ENCODE measurements around the gene MARCHF2.

GRCh38 chr19:8421484-8422461, 8.7 kb downstream of the MARCHF2 start:
- TF ChIP-seq, protein P1, sequence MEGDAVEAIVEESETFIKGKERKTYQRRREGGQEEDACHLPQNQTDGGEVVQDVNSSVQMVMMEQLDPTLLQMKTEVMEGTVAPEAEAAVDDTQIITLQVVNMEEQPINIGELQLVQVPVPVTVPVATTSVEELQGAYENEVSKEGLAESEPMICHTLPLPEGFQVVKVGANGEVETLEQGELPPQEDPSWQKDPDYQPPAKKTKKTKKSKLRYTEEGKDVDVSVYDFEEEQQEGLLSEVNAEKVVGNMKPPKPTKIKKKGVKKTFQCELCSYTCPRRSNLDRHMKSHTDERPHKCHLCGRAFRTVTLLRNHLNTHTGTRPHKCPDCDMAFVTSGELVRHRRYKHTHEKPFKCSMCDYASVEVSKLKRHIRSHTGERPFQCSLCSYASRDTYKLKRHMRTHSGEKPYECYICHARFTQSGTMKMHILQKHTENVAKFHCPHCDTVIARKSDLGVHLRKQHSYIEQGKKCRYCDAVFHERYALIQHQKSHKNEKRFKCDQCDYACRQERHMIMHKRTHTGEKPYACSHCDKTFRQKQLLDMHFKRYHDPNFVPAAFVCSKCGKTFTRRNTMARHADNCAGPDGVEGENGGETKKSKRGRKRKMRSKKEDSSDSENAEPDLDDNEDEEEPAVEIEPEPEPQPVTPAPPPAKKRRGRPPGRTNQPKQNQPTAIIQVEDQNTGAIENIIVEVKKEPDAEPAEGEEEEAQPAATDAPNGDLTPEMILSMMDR (IDR thresholded peaks at IDR 0.05; ENCODE audit: low read depth, low read length): no peak
- no peak for TF ChIP-seq EZH2phosphoT487 (IDR thresholded peaks at IDR 0.05; ENCODE audit: low read depth)

Measured in OCI-LY3 (cell line).